Lower leg skin (tissue), 4 donors: ENCODE data around the gene CACNA1I. TPM values are rescaled to one million over a fixed set of nuclear protein-coding genes. Genes with fewer than 3 reads are reported as not detected.

ENCODE experiments used
- DNase-seq, 2 donors: peaks; one replicate each; pipeline ENCODE4 v3.0.0-alpha.2; 2019; ENCODE audit warnings: low spot score in 2 of 2
- H3K4me3 ChIP-seq: fragments of 200-600 bp; sonication (generic); 2 replicates; pipeline ENCODE4 v1.5.1; 2017; ENCODE audit warnings: mild to moderate bottlenecking, low read depth; ENCODE audit not compliant: poor library complexity, severe bottlenecking
- CTCF ChIP-seq, 3 donors: fragments of 450-650 bp; IDR thresholded peaks; one replicate each; pipeline ENCODE4 v1.5.1; 2016; ENCODE audit warnings: antibody characterized with exemption in 3 of 3, mild to moderate bottlenecking in 3 of 3, moderate library complexity in 2 of 3
- POLR2A ChIP-seq, 2 donors: fragments of 450-650 bp; IDR thresholded peaks; one replicate each; pipeline ENCODE4 v1.6.1; 2016 to 2017; ENCODE audit warnings: antibody characterized with exemption in 2 of 2, mild to moderate bottlenecking in 1 of 2, moderate library complexity in 1 of 2
- WGBS, 2 donors: methylation state at CpG; one replicate each; pipeline ENCODE4 v1.1.5; 2018; 5-methylcytosine and 5-hydroxymethylcytosine counted together
- intact Hi-C: fragments of 100-400 bp; cut with DNase I; formaldehyde crosslinking; loops from one replicate; pipeline ENCODE4 v1.15.0; 2023; ENCODE audit warnings: low total_unique reads
- total RNA-seq, 4 donors: library from RNA; depleted of rRNA; stranded (reverse); fragments of >200 nt; gene quantifications; one replicate each; pipeline ENCODE4 v1.1.0, GENCODE V29; 2016

The CACNA1I gene
- total RNA-seq, 4 donors from 2014 or later, result 0.13 to 0.27 (median 0.21) TPM

- TF ChIP-seq POLR2A (IDR thresholded peaks at IDR 0.05) (no peak), CTCF (IDR thresholded peaks at IDR 0.05) (no peak)
- no peak overlapping the region for H3K4me3 ChIP-seq
- DNase-seq, result no peak
- 83 to 86% methylated on average over 4 of the region's 4 CpGs for WGBS, 2 donors
- intact Hi-C loops, result no loop called here
These were observed 40.8 kb downstream of the CACNA1I start for GRCh38 chr22:39611360-39611759.

GRCh38 chr22:39612811-39613548, 42.4 kb downstream of the CACNA1I start:
- no peak for DNase-seq
- 51 to 63% methylated on average over 7 of the region's 7 CpGs for WGBS, 2 donors
- intact Hi-C loops, result no loop called here
- TF ChIP-seq POLR2A (IDR thresholded peaks at IDR 0.05), result no peak
- no peak for TF ChIP-seq CTCF (IDR thresholded peaks at IDR 0.05)
- no peak overlapping the region for H3K4me3 ChIP-seq

- TF ChIP-seq POLR2A (IDR thresholded peaks at IDR 0.05) (no peak), CTCF (IDR thresholded peaks at IDR 0.05) (no peak)
- no peak for DNase-seq
- intact Hi-C loops, result no loop called here
- no peak overlapping the region for H3K4me3 ChIP-seq
- 96 to 100% methylated on average over 9 to 10 of the region's 10 CpGs for WGBS, 2 donors
These were observed 43.0 kb downstream of the CACNA1I start for GRCh38 chr22:39613549-39613921.

GRCh38 chr22:39614442-39614841, 43.9 kb downstream of the CACNA1I start:
- no peak for TF ChIP-seq CTCF (IDR thresholded peaks at IDR 0.05)
- TF ChIP-seq POLR2A (IDR thresholded peaks at IDR 0.05), result no peak
- intact Hi-C loops, result no loop called here
- WGBS, 2 donors, result 32 to 70% methylated on average over 3 to 4 of the region's 4 CpGs
- no peak overlapping the region for H3K4me3 ChIP-seq
- no peak for DNase-seq

- DNase-seq, result no peak
- H3K4me3 ChIP-seq, result no peak overlapping the region
- intact Hi-C loops, result no loop called here
- 62 to 75% methylated on average over 9 of the region's 9 CpGs for WGBS, 2 donors
- TF ChIP-seq CTCF (IDR thresholded peaks at IDR 0.05), result no peak
- TF ChIP-seq POLR2A (IDR thresholded peaks at IDR 0.05), result no peak
These were observed 45.5 kb downstream of the CACNA1I start for GRCh38 chr22:39616051-39616450.

- intact Hi-C loops, result no loop called here
- no peak overlapping the region for H3K4me3 ChIP-seq
- no peak for DNase-seq
- WGBS, 2 donors, result 53 to 67% methylated on average over 6 of the region's 6 CpGs
- TF ChIP-seq POLR2A (IDR thresholded peaks at IDR 0.05), result no peak
- TF ChIP-seq CTCF (IDR thresholded peaks at IDR 0.05), result no peak
These were observed 46.2 kb downstream of the CACNA1I start for GRCh38 chr22:39616781-39617180.
